Measurements from ENCODE around the gene PRSS16. TPM values are rescaled to one million over a fixed set of nuclear protein-coding genes. Genes with fewer than 3 reads are reported as not detected.

PRSS16 gene
- total RNA-seq, 3 donors from 2014 or later (not counting 1 experiment from before 2014, with no cell fraction given) = 2.0 TPM; not detected in 2

DNA sequence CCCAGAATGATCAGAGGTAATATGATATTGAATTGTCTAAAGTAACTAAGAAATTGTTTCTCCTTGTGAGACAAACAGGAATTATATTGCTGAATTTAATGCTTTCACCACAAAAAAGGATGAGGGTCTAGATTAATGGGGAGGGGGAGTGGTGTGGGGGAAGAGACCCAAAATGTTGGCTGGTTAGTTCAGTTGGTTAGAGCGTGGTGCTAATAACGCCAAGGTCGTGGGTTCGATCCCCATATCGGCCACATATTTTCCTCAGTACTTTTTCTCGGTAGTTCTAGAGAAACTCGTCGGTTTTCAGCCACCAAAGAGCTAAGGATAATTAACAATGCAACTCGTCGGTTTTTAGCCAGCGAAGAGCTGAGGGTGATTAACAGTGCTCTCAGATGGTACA is 26.3 kb downstream of the PRSS16 start:
- H3K4me1 ChIP-seq (ENCODE audit: control insufficient read depth, insufficient read depth, low read length) = no peaks in the 10 kb centered on the region
- intact Hi-C loops (cut with micrococcal nuclease) = no loop called here
- Mint-ChIP-seq H3K4me3 (no peak overlapping the region), H3K4me1 (no peaks in the 10 kb centered on the region), H3K27me3 (ENCODE audit: low read depth in 2 of 2) (peaks cover 57 to 69% of the 10 kb centered on the region in 2 donors), H3K36me3 (no peaks in the 10 kb centered on the region), H3K27ac (no peak overlapping the region), H3K9me3 (peaks cover 2 to 3% of the 10 kb centered on the region in 2 donors)
- TF ChIP-seq, protein P1, sequence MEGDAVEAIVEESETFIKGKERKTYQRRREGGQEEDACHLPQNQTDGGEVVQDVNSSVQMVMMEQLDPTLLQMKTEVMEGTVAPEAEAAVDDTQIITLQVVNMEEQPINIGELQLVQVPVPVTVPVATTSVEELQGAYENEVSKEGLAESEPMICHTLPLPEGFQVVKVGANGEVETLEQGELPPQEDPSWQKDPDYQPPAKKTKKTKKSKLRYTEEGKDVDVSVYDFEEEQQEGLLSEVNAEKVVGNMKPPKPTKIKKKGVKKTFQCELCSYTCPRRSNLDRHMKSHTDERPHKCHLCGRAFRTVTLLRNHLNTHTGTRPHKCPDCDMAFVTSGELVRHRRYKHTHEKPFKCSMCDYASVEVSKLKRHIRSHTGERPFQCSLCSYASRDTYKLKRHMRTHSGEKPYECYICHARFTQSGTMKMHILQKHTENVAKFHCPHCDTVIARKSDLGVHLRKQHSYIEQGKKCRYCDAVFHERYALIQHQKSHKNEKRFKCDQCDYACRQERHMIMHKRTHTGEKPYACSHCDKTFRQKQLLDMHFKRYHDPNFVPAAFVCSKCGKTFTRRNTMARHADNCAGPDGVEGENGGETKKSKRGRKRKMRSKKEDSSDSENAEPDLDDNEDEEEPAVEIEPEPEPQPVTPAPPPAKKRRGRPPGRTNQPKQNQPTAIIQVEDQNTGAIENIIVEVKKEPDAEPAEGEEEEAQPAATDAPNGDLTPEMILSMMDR (IDR thresholded peaks at IDR 0.05) = no peak
- peaks cover 35% of the 10 kb centered on the region for H3K27me3 ChIP-seq (ENCODE audit: control insufficient read depth, insufficient read depth, low read length)
- DNase-seq (no peak), ATAC-seq (no peak)
- no peak overlapping the region for H3K27ac ChIP-seq (ENCODE audit: low read length)
- WGBS (ENCODE audit: insufficient coverage) = 70% methylated on average over 11 of the region's 11 CpGs
- no peaks in the 10 kb centered on the region for H3K36me3 ChIP-seq (ENCODE audit: control insufficient read depth, insufficient read depth, low read length)
- no peak overlapping the region for H3K4me3 ChIP-seq (ENCODE audit: low read length)
- no peaks in the 10 kb centered on the region for H3K9me3 ChIP-seq (ENCODE audit: control insufficient read depth, insufficient read depth, low read length)

DNA sequence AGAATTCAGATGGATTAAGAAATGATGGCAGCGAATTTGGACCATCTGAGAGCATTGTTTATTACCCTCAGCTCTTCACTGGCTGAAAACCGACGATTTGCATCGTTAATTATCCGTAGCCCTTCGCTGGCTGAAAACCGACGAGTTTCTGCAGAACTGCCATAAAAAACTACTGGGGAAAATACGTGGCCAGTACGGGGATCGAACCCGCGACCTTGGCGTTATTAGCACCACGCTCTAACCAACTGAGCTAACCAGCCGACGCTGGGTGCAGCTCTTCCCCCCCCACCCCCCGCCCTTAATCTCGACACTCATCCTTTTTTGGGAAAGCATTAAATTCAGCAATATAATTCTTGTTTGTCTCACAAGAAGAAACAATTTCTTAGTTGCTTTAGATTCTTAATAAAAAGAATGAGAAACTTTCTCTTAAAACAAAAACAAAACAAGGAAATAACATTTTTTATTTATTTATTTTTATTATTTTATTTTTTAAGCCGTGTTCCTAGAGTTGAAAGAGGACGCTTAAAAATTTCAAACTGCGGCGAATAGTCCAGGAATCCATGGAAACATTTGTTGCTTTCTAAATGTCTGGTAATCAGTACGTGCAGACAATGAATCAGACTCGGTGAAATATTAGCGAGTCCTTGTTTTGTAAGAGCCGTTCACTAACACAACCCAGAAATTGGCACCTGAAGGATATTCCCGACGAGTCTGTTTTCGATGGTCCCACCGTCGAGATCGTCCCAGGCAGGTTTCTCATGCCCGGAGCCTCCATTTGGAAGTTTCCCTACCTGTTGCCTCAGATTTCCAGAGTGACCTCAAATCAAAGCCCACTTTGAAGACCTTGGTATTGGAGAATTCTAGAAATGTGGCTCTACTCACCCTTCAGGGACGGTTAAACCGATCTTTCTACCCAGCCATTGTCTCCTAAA is 27.8 kb downstream of the PRSS16 start:
- peaks cover 50% of the 10 kb centered on the region for H3K27me3 ChIP-seq (ENCODE audit: control insufficient read depth, insufficient read depth, low read length)
- no peak overlapping the region for H3K4me3 ChIP-seq (ENCODE audit: low read length)
- H3K27ac ChIP-seq (ENCODE audit: low read length) = no peak overlapping the region
- Mint-ChIP-seq H3K4me3 (no peak overlapping the region), H3K36me3 (peaks cover 7% of the 10 kb centered on the region), H3K27ac (no peak overlapping the region), H3K9me3 (peaks cover 2 to 3% of the 10 kb centered on the region in 2 donors), H3K27me3 (ENCODE audit: low read depth in 2 of 2) (peaks cover 64 to 68% of the 10 kb centered on the region in 2 donors), H3K4me1 (peaks cover 0 to 4% of the 10 kb centered on the region in 2 donors)
- peaks cover 10% of the 10 kb centered on the region for H3K9me3 ChIP-seq (ENCODE audit: control insufficient read depth, insufficient read depth, low read length)
- intact Hi-C loops (cut with micrococcal nuclease) = no loop called here
- H3K4me1 ChIP-seq (ENCODE audit: control insufficient read depth, insufficient read depth, low read length) = no peaks in the 10 kb centered on the region
- TF ChIP-seq, protein P1 (IDR thresholded peaks at IDR 0.05) = no peak
- ATAC-seq = no peak
- no peaks in the 10 kb centered on the region for H3K36me3 ChIP-seq (ENCODE audit: control insufficient read depth, insufficient read depth, low read length)
- WGBS (ENCODE audit: insufficient coverage) = 22% methylated on average over 34 of the region's 36 CpGs
- no peak for DNase-seq

DNA sequence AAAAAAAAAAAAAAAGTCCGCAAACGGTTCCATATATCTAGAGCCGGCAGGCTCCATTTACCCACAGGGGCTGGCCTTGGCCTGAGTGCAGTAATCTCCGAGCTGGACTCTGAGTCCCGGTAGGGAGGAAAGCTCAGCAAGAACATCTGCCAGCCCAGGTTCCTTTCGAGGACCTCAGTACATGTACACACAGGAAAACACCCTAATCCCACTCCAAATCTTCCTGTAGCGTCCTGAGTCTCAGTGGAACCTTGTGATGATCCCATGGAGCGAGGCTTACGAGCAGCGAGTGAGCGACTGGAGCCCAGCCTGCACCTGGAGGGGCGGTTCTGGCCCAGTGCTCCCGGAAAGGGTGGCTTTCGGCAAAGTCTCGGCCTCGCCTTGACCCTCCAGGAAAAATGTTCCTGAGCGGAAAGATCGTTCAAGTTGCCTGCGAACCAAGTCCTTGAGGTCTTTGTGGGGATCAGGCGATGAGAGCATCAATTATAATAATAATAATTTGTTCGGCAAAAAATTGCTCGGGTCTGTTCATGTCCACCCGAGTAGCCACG is 32.1 kb downstream of the PRSS16 start:
- Mint-ChIP-seq H3K4me3 (no peak overlapping the region), H3K9me3 (peaks cover 2 to 12% of the 10 kb centered on the region in 2 donors), H3K27ac (peak overlapping the region in 1 of 2 donors; percentile 38), H3K27me3 (ENCODE audit: low read depth in 2 of 2) (peaks cover 70 to 81% of the 10 kb centered on the region in 2 donors), H3K4me1 (peaks cover 0 to 4% of the 10 kb centered on the region in 2 donors), H3K36me3 (peaks cover 41% of the 10 kb centered on the region)
- TF ChIP-seq, protein P1 (IDR thresholded peaks at IDR 0.05) = no peak
- intact Hi-C loops (cut with micrococcal nuclease) = no loop called here
- H3K4me1 ChIP-seq (ENCODE audit: control insufficient read depth, insufficient read depth, low read length) = no peaks in the 10 kb centered on the region
- H3K4me3 ChIP-seq (ENCODE audit: low read length) = no peak overlapping the region
- no peak overlapping the region for H3K27ac ChIP-seq (ENCODE audit: low read length)
- peaks cover 79% of the 10 kb centered on the region for H3K27me3 ChIP-seq (ENCODE audit: control insufficient read depth, insufficient read depth, low read length)
- peaks cover 29% of the 10 kb centered on the region for H3K9me3 ChIP-seq (ENCODE audit: control insufficient read depth, insufficient read depth, low read length)
- no peak for ATAC-seq
- DNase-seq = no peak
- no peaks in the 10 kb centered on the region for H3K36me3 ChIP-seq (ENCODE audit: control insufficient read depth, insufficient read depth, low read length)
- WGBS (ENCODE audit: insufficient coverage) = 12% methylated on average over 24 of the region's 24 CpGs
